T47D (cell line): ENCODE measurements around the gene CYB5R3.
"Not testable (repeated sequence)": the region's sequence is repeated elsewhere in the genome, so short reads cannot be mapped to it uniquely, and the experiment has no call there.

Source experiments
- DNase-seq, 2 experiments: peaks; one replicate each; pipeline versions ENCODE4 v3.0.0 to v3.0.0-alpha.2; 2011 to 2012; ENCODE audit warnings: low read depth in 1 of 2, low spot score in 1 of 2
- JUND ChIP-seq: IDR thresholded peaks from 2 replicates; pipeline ENCODE4 v1.6.1; 2012; ENCODE audit warnings: low read depth
- in situ Hi-C: cut with HindIII; loops from 2 replicates; pipeline ENCODE4 v1.10.0; 2016; ENCODE audit warnings: low sequenced_read_pairs, low pct_unique_long_range_greater_than_20kb

Gene CYB5R3

DNA sequence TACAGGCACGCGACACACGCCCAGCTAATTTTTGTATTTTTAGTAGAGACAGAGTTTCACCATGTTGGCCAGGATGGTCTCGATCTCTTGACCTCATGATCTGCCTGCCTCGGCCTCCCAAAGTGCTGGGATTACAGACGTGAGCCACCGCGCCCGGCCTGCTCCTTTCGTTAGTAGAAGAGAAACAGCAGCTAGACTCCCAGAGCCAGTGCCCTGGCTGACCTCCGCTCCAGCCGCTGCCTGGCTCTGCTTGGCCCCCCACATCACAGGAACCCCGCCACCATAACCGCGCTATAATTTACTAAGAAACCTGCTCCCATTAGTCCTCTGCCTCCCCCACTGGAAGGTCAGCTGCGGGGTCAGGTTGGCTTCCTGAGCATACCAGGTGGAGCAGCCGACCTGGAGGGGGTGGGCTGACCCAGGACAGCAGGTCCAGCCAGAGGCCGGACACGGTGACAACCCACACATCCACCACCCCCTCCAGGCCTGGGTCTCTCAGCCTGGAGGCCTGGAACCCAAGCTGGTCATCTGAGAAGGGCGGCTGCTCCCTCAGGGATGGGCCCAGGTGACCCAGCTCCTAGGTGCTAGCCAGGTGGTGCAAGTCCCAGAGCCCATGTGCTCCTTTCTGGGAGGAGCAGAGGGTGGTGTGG lies 27.0 kb downstream of the CYB5R3 start:
- TF ChIP-seq JUND = no peak
- DNase-seq = no peak
- in situ Hi-C loops = no loop called here

DNA sequence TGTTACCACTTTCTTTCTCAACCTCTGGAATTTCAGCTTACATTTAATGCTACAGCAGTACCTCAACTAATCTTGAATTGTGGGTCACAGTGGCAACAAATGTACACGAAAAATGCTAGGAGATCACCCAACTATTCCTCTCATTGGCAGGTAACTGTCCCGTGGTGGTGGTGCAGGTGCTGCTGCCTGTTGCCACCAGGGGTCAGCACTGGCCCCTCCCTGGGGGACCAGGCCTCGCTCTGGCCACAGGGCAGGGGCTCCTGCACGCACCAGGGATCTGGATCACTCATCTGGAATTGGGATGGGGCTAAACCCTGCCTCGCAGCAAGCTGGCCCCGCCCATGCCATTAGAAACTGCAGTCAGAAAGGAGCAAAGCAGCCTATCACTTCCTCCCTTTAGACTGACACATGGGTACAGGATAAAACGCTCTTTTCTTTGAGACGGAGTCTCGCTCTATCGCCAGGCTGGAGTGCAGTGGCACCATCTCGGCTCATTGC lies 27.6 kb downstream of the CYB5R3 start:
- TF ChIP-seq JUND = no peak
- DNase-seq = peak; percentile 46 to 68
- in situ Hi-C loops = no loop called here

DNA sequence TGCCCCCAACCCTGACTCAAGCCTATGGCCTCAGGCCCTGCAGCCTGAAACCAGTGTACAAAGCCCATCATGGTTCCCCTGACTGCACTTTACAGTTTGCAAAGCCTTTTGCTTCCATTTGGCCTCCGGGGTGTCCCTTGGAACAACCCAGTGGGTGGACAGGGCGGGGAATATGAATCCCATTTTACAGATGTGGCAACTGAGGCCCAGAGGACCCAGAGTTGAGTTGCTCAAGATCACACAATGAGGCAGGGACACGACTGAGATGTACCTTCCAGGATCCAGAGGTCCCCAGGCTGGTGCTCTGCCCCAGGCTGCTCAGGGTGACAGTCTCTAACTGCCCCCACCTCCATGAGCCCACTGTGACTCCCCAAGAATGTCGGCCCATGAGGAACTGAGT lies 29.1 kb downstream of the CYB5R3 start:
- in situ Hi-C loops = no loop called here
- DNase-seq = no peak
- no peak for TF ChIP-seq JUND

DNA sequence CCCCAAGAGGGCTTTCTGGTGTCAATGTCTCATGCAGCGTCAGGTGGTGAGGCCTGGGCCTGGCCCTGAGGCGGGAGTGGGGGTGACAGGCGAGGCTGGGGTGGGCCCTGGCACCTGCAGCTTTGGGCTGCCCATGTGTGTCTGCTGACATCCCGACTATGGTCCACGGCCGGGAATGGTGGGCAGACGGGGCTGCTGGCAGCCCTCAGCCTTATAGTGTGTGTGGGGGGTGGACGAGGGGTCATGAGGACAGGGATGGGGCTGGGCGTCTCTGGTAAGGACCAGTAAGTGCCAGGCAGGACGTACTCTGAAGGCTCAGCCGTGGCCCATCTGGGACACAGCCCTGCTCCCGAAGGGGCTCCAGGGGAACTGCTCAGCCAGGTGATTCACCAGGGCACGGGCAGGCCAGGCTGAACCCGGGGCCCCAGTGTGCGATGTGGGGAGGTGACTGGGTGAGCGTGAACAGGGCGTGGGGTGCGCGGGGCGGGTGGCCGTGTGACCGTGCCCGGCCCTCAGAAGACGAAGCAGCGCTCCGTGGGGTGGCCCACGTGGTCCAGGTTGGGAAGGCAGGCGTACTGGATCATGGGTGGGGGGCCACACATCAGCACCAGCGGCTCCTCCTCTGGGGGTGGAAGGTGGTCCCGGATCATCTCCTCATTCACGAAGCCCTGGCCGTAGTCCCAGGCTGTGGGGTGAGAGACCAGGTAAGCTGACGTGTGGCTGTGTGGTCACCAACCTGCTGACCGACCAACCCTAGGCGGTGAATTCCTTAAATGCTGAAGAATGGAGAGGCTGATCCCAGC lies 29.7 kb downstream of the CYB5R3 start:
- no peak for TF ChIP-seq JUND
- in situ Hi-C loops = no loop called here
- no peak for DNase-seq

DNA sequence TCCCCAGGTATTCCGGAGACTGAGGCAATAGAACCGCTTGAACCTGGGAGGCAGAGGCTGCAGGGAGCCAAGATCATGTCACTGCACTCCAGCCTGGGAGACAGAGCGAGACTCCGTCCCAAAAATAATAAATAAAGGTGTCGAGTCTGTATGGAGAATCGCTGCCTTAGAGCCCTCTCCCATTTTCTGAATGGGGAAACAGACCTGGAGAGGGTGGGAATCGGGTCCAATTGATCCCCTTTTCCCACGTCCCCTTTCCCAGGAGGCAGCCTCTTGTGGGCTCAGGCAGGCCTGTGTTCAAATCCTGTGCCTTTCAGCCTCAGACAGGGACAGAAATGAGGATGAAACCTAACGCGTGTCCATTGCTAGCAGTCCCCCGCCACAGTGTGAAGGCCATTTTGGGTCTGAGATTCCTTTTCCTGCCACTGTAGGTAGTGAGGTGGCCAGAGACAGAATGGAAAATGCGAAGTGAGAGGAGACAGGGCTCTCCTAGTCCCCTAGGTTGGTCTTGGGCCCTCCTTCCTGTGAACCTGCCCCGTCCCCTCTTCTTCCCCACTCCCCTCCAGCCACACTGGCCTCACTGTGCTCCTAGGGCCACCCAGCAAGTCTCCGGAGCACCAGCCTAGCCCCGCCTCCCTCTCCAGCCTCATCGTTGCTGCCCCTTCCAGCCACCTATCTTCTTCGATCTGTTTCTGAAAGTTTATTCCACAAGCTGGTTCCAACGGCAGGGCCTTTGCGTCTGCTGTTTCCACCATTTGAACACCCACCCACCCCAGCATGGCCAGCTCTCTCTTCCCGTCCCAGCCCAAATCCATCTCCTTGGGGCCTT lies 31.8 kb downstream of the CYB5R3 start:
- in situ Hi-C loops = no loop called here
- no peak for DNase-seq
- TF ChIP-seq JUND = no peak

DNA sequence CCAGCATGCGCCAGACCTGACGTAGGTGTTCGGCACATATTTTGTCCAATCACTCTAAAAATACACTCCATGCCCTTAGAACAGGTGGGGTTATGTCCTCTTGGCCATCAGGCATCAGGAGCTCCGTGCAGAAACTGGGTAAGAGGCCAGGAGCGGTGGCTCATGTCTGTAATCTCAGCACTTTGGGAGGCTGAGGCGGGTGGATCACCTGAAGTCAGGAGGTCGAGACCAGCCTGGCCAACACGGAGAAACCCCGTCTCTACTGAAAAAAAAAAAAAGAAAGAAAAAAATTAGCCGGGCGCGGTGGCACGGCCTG lies 33.4 kb downstream of the CYB5R3 start:
- in situ Hi-C loops, DNase-seq: not testable (repeated sequence)

DNA sequence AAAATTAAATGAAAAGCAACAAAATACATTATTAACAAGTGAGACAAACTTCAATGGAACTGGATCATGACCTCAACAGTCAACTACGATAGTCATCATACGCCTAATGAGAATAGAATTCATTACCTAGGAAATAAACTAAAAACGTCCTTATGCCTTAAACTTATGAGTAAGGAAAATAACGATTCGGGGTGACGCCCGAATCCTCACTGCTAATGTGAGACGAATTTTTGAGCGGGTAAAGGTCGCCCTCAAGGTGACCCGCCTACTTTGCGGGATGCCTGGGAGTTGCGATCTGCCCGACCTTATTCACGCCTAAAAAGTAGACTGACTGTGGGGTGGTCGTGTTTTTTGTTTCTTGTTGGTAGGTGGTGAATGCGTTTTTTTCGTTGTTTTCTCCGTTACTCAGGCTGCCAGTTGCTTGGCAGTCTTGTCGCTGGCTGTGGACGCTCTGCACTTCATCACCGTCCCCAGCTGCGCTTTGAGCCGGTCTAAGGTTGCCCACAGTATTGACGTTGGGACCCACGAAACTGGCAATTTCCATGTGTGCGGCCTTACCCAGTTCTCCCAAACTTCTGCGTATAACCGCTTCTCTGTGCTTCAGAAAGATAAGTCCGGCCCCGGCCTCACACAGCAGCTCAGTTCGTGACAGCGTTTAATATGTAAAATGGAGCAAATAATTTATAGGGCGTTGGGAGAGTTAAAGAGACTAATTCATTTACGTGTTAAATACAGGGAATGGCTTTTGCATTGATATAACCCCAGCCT lies 33.9 kb downstream of the CYB5R3 start:
- in situ Hi-C loops = no loop called here
- DNase-seq = peak; percentile 45 to 97
- peak; percentile 67 for TF ChIP-seq JUND

DNA sequence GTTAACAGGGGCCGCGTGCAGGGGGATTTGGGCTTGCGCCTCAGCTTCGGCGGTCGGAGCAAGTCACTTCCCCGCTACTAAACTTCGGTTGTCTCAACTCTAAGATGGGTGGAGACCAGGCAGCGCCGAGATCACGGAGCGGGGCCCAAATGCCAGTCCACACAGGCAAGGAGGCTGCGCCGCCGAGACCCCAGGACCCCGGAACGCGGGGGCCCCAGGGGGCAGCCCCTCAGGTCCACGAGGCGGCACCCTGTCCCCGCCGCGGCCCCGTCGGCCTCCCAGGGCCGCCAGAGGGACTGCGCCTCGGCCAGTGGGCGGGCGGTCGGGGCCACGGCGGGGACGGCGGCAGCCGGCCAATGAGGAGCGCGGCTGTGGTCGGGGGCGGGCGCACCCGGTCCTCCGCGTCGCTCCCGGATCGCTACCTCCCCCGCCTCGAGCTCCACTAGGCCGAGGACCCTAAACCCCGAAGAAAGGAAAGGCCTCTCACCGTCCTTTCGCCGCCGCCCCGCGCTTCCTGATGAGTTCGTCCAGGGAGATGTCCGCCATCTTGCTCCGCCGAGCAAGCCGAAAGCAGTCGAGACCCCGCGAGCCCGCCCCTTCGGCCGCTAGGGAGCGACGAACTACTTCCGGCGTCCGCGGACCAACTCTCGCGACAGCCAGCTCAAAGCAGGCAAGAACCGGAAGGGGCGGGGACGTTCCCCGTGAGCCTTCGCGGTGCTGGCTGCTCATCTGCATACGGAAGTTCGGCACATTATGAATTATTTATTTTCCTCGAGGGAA lies 34.7 kb downstream of the CYB5R3 start, which contains the start of gene POLDIP3:
TSS of gene POLDIP3 (minus strand) at position 572 of the 780 bp plus-strand sequence. CDS start at position 546, 26 bp downstream.
- in situ Hi-C loops = no loop called here
- DNase-seq = peak; percentile 81 to 97
- TF ChIP-seq JUND = no peak

DNA sequence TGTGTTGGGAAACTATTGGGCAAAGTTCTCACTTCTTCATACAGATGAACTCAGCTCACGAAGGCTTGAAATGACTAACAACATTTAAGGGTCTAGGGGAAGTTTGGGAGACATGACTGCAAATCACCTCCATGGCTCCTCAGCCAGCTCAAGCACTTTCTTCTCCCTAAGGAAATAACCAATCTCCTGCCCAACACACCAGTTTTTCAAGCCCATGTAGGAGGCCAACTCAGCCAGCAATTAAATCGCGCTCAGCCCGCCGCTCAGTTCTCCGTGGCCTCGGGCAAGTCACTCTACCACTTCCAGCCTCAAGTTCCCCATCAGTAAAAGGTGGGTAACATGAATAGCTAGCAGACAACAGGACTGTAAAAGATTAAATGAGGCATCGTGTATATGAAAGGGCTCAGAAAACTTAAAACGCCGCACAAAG lies 35.3 kb downstream of the CYB5R3 start:
- no peak for TF ChIP-seq JUND
- in situ Hi-C loops = no loop called here
- peak in 1 of 2 experiments; percentile 36 for DNase-seq

DNA sequence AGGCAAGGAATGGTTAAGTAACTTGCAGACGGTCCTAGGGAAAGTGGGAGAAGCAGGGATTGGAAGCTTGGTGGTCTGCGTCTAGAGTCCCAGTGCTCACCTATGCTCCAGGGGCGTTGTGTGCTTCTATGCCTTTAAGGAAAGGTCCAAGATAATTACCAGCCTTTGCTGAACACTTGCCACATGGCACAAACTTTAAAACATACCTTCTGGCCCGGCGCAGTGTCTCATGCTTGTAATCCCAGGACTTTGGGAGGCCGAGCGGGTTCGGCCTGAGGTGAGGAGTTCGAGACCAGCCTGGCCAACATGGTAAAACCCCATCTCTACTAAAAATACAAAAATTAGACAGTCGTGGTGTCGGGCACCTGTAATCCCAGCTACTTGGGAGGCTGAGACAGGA lies 36.9 kb downstream of the CYB5R3 start:
- in situ Hi-C loops = no loop called here
- DNase-seq = no peak
- TF ChIP-seq JUND = no peak

DNA sequence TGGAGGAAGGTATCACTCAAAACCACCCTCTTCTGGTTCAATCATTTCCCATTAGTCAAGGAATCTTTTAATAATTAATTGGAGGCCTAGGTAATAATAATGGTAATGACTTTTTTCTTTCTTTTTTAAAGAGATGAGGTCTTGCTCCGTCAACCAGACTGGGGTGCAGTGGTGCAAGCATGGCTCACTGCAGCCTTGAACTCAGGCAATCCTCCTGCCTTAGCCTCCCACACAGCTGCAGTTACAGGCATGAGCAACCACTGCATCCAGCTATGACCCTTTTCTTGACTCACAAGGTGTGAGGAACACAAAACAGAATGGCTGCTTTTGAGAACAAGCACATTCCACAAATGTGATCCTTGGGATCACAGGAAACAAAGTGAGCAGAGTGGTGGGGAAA lies 38.1 kb downstream of the CYB5R3 start:
- in situ Hi-C loops = no loop called here
- DNase-seq = no peak
- TF ChIP-seq JUND = no peak

DNA sequence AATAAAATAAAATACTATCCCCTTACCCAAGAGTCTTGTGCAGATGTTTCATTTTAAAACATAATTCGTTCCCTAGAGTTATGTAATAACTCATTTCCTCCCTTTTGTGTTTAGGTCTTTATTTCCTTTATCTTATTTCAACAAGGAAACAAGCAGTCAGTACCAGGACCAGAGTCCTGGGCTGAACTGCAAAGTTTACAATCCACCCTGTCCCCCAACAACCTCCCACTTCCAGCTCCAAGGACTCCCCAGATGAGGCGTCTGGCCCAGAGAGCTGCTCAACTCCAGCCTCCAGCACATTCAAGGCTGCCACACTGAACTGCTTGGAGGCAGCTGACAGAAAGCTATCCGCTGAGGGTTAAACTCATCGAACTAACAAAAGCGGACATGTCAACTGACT lies 39.0 kb downstream of the CYB5R3 start:
- no peak for DNase-seq
- TF ChIP-seq JUND = no peak
- in situ Hi-C loops = no loop called here
